Panc1 (cell line): ENCODE data around the gene AK8.

Source experiments
- CTCF ChIP-seq: fragments of 450-650 bp; IDR thresholded peaks from 2 replicates; pipeline ENCODE4 v1.5.1; 2017; ENCODE audit warnings: mild to moderate bottlenecking
- POLR2AphosphoS5 ChIP-seq: IDR thresholded peaks from 2 replicates; pipeline ENCODE4 v1.6.1; 2012; ENCODE audit warnings: mild to moderate bottlenecking, low read depth, low read length, moderate library complexity
- REST ChIP-seq, 2 experiments: IDR thresholded peaks; 2 replicates each; pipeline ENCODE4 v1.6.1; 2011 to 2012; ENCODE audit warnings: low read depth in 2 of 2, control low read depth in 1 of 2, low read length in 1 of 2, mild to moderate bottlenecking in 1 of 2, moderate library complexity in 1 of 2; ENCODE audit not compliant: insufficient read depth in 1 of 2
- SIN3A ChIP-seq: IDR thresholded peaks from 2 replicates; pipeline ENCODE4 v1.6.1; 2012; ENCODE audit warnings: low read depth, mild to moderate bottlenecking, low read length, moderate library complexity, borderline replicate concordance; ENCODE audit not compliant: insufficient read depth
- TCF7L2 ChIP-seq: IDR thresholded peaks from 2 replicates; pipeline ENCODE4 v1.6.1; 2011; ENCODE audit warnings: mild to moderate bottlenecking, low read depth, low read length, inconsistent platforms

GRCh38 chr9:132810314-132810713, 67.8 kb downstream of the AK8 start:
- TF ChIP-seq CTCF (no peak), REST (IDR thresholded peaks at IDR 0.05; ENCODE audit: insufficient read depth in 1 of 2, low read depth in 2 of 2, low read length in 1 of 2) (no peak), POLR2AphosphoS5 (no peak), SIN3A (no peak), TCF7L2 (no peak)
